Loucy (cell line): ENCODE measurements around the gene CYBB.

Source experiments
- H2AFZ ChIP-seq: fragments of 200-600 bp; sonication (generic); 2 replicates; pipeline ENCODE4 v1.6.0; 2016; ENCODE audit warnings: antibody characterized with exemption, mild to moderate bottlenecking, low read length, moderate library complexity
- H3F3A ChIP-seq: fragments of 200-600 bp; 2 replicates; pipeline ENCODE4 v1.6.0; 2016; ENCODE audit warnings: antibody characterized with exemption, low read depth, mild to moderate bottlenecking
- H3K27me3 ChIP-seq: fragments of 200-600 bp; sonication (generic); 2 replicates; pipeline ENCODE4 v1.6.1; 2014; ENCODE audit warnings: low read length, mild to moderate bottlenecking; ENCODE audit not compliant: insufficient read depth, poor library complexity, severe bottlenecking
- H3K36me3 ChIP-seq: fragments of 200-600 bp; sonication (generic); 2 replicates; pipeline ENCODE4 v1.6.1; 2016; ENCODE audit warnings: low read length; ENCODE audit not compliant: insufficient read depth
- H3K4me1 ChIP-seq: fragments of 200-600 bp; sonication (generic); 2 replicates; pipeline ENCODE4 v1.5.1; 2014; ENCODE audit warnings: low read length, mild to moderate bottlenecking; ENCODE audit not compliant: insufficient read depth, poor library complexity, severe bottlenecking
- H3K4me2 ChIP-seq: fragments of 200-600 bp; sonication (generic); 2 replicates; pipeline ENCODE4 v1.6.0; 2014; ENCODE audit warnings: antibody characterized with exemption, low read length, low read depth, mild to moderate bottlenecking; ENCODE audit not compliant: poor library complexity, severe bottlenecking
- H3K4me3 ChIP-seq: fragments of 200-600 bp; sonication (generic); 2 replicates; pipeline ENCODE4 v1.5.1; 2014; ENCODE audit warnings: low read length, mild to moderate bottlenecking, mixed read lengths; ENCODE audit not compliant: poor library complexity, severe bottlenecking
- H3K79me2 ChIP-seq: fragments of 200-600 bp; sonication (generic); 2 replicates; pipeline ENCODE4 v1.6.1; 2014; ENCODE audit warnings: low read length; ENCODE audit not compliant: insufficient read depth
- H3K9ac ChIP-seq: fragments of 200-600 bp; sonication (generic); 2 replicates; pipeline ENCODE4 v1.6.0; 2014; ENCODE audit warnings: mild to moderate bottlenecking, low read depth, low read length, moderate library complexity; ENCODE audit not compliant: poor library complexity, severe bottlenecking
- H3K9me2 ChIP-seq: fragments of 200-600 bp; sonication (generic); replicated peaks from 2 replicates; pipeline ENCODE4 v1.6.1; 2016; ENCODE audit warnings: low read depth, low read length, mixed read lengths
- H3K9me3 ChIP-seq: fragments of 200-600 bp; sonication (generic); 2 replicates; pipeline ENCODE4 v1.6.1; 2014; ENCODE audit warnings: mild to moderate bottlenecking, antibody characterized with exemption, low read length, low read depth; ENCODE audit not compliant: insufficient read depth
- H4K20me1 ChIP-seq: fragments of 200-600 bp; sonication (generic); 2 replicates; pipeline ENCODE4 v1.6.0; 2014; ENCODE audit warnings: antibody characterized with exemption, low read length, mild to moderate bottlenecking; ENCODE audit not compliant: insufficient read depth, poor library complexity, severe bottlenecking
- EZH2phosphoT487 ChIP-seq: fragments of 200-600 bp; IDR thresholded peaks from 2 replicates; pipeline ENCODE4 v1.6.1; 2018; ENCODE audit warnings: antibody characterized with exemption, mild to moderate bottlenecking, moderate library complexity, borderline replicate concordance
- TF ChIP-seq, protein P1 (sequence below): fragments of 200-600 bp; sonication (generic); conservative IDR thresholded peaks from 2 replicates; pipeline ENCODE4 v1.5.1; 2014; ENCODE audit warnings: mild to moderate bottlenecking, antibody characterized with exemption, low read length

The CYBB gene

DNA sequence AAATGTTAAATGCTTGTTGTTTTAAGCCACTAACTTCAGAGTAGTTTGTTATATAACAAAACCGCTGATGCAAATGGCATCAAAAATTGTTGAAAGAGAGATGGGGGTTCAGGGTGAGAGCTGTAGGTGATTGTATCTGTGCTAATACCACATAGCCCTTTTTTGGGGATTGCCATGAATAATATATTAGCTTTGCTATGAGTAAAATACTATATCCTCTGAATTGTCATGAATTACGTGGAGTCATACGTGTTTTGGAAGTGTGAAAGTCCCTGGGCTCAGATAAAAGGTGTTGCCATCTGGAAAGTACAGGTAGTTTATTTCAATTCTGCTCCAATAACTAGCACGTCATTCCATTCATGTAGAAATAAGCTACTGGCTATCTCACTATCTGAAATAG is 36.9 kb downstream of the CYBB start:
- Histone ChIP-seq H3K9me3 (no peaks in the 10 kb centered on the region), H3K79me2 (no peaks in the 10 kb centered on the region), H3K4me1 (no peaks in the 10 kb centered on the region), H3K9me2 (no peaks in the 10 kb centered on the region), H3F3A (no peaks in the 10 kb centered on the region), H3K9ac (no peak overlapping the region), H3K4me2 (no peak overlapping the region), H3K27me3 (no peaks in the 10 kb centered on the region), H4K20me1 (no peaks in the 10 kb centered on the region), H2AFZ (no peak overlapping the region), H3K4me3 (no peak overlapping the region), H3K36me3 (no peaks in the 10 kb centered on the region)
- no peak for TF ChIP-seq EZH2phosphoT487
- TF ChIP-seq, protein P1, sequence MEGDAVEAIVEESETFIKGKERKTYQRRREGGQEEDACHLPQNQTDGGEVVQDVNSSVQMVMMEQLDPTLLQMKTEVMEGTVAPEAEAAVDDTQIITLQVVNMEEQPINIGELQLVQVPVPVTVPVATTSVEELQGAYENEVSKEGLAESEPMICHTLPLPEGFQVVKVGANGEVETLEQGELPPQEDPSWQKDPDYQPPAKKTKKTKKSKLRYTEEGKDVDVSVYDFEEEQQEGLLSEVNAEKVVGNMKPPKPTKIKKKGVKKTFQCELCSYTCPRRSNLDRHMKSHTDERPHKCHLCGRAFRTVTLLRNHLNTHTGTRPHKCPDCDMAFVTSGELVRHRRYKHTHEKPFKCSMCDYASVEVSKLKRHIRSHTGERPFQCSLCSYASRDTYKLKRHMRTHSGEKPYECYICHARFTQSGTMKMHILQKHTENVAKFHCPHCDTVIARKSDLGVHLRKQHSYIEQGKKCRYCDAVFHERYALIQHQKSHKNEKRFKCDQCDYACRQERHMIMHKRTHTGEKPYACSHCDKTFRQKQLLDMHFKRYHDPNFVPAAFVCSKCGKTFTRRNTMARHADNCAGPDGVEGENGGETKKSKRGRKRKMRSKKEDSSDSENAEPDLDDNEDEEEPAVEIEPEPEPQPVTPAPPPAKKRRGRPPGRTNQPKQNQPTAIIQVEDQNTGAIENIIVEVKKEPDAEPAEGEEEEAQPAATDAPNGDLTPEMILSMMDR = no peak

DNA sequence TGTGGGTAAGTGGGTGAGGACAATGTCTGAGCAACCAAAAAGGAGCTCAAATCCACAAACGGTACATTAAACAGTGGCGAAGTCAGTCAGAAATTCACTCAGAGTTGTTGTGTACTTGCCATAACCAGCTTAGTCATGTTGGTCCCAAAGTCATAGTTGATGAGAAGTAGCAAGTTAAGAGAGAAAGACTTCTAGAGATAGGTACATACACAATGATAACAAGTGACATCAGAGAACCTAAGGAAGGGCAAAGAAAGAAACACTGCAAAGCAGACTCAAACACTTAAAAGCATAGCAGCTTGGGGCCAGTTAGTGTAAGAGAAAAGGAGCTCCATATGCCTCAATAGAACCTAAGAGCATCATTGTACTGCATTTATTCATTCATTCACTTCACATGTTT is 37.3 kb downstream of the CYBB start:
- no peak for TF ChIP-seq EZH2phosphoT487
- TF ChIP-seq, protein P1 = no peak
- Histone ChIP-seq H3K79me2 (no peaks in the 10 kb centered on the region), H3F3A (no peaks in the 10 kb centered on the region), H2AFZ (no peak overlapping the region), H3K4me1 (no peaks in the 10 kb centered on the region), H3K4me3 (no peak overlapping the region), H4K20me1 (no peaks in the 10 kb centered on the region), H3K36me3 (no peaks in the 10 kb centered on the region), H3K9ac (no peak overlapping the region), H3K27me3 (no peaks in the 10 kb centered on the region), H3K4me2 (no peak overlapping the region), H3K9me3 (no peaks in the 10 kb centered on the region), H3K9me2 (no peaks in the 10 kb centered on the region)

DNA sequence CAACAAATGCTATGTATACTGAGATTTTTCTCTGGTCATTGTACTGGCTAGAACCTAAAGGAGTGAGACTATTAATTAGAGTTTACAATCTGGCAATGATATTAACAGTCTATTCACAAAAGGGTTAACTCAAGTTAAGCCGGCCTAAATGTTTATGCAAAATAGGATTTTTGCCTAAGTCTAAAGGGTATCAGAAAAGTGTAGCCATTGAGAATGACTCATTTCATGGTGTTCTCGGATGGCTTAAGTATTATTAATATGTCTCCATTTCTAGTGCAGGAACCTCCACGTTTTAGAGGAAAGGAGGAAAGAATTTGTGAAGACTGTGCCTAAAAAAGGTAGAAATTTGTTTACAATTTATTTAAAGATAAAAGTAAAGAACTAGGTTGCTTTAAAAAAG is 37.7 kb downstream of the CYBB start:
- Histone ChIP-seq H3K9ac (no peak overlapping the region), H3K9me2 (no peaks in the 10 kb centered on the region), H3K4me2 (no peak overlapping the region), H4K20me1 (no peaks in the 10 kb centered on the region), H2AFZ (no peak overlapping the region), H3K4me3 (no peak overlapping the region), H3F3A (no peaks in the 10 kb centered on the region), H3K79me2 (no peaks in the 10 kb centered on the region), H3K36me3 (no peaks in the 10 kb centered on the region), H3K27me3 (no peaks in the 10 kb centered on the region), H3K9me3 (no peaks in the 10 kb centered on the region), H3K4me1 (no peaks in the 10 kb centered on the region)
- TF ChIP-seq, protein P1 = no peak
- TF ChIP-seq EZH2phosphoT487 = no peak
